Glutamatergic neuron (in vitro differentiated cells): Measurements from ENCODE around the gene EDNRB. TPM values are rescaled to one million over a fixed set of nuclear protein-coding genes. Genes with fewer than 3 reads are reported as not detected.

Source experiments
- DNase-seq: peaks from one replicate; pipeline ENCODE4 v3.0.0; 2022
- H3K27ac Mint-ChIP-seq: one replicate; pipeline ENCODE4 v1.8.0; 2020; ENCODE audit warnings: mild to moderate bottlenecking, mixed read lengths, inconsistent platforms; ENCODE audit not compliant: unreplicated experiment
- H3K27me3 Mint-ChIP-seq: one replicate; pipeline ENCODE4 v1.8.0; 2020; ENCODE audit warnings: mild to moderate bottlenecking, moderate library complexity, mixed read lengths, inconsistent platforms; ENCODE audit not compliant: unreplicated experiment
- H3K36me3 Mint-ChIP-seq: one replicate; pipeline ENCODE4 v1.8.0; 2020; ENCODE audit warnings: mild to moderate bottlenecking, mixed read lengths, inconsistent platforms; ENCODE audit not compliant: unreplicated experiment
- H3K4me1 Mint-ChIP-seq: one replicate; pipeline ENCODE4 v1.8.0; 2020; ENCODE audit warnings: mild to moderate bottlenecking, low read depth, mixed read lengths, inconsistent platforms; ENCODE audit not compliant: unreplicated experiment
- H3K4me3 Mint-ChIP-seq: one replicate; pipeline ENCODE4 v1.8.0; 2020; ENCODE audit warnings: mild to moderate bottlenecking, mixed read lengths, inconsistent platforms; ENCODE audit not compliant: unreplicated experiment
- H3K9me3 Mint-ChIP-seq: one replicate; pipeline ENCODE4 v1.8.0; 2020; ENCODE audit warnings: mild to moderate bottlenecking, moderate library complexity, mixed read lengths, inconsistent platforms; ENCODE audit not compliant: unreplicated experiment
- CTCF ChIP-seq: fragments of 200-600 bp; sonication (generic); IDR thresholded peaks from one replicate; pipeline ENCODE4 v1.5.0; 2021; ENCODE audit not compliant: partially characterized antibody, unreplicated experiment
- total RNA-seq: library from RNA; stranded (reverse); fragmentation: NEBNext Ultra II Directional; extraction: Animal tissue kit (Norgen Biotek cat#: 25700); gene quantifications from one replicate; pipeline ENCODE4 v1.2.1, GENCODE V29; 2021; ENCODE audit not compliant: unreplicated experiment

The EDNRB gene
- total RNA-seq, 1 donor from 2014 or later = 0.10 TPM

- H3K4me1 Mint-ChIP-seq = peaks cover 7% of the 10 kb centered on the region
- no peaks in the 10 kb centered on the region for H3K36me3 Mint-ChIP-seq
- DNase-seq = no peak
- no peak overlapping the region for H3K4me3 Mint-ChIP-seq
- peaks cover 2% of the 10 kb centered on the region for H3K27me3 Mint-ChIP-seq
- peaks cover 3% of the 10 kb centered on the region for H3K9me3 Mint-ChIP-seq
- no peak for TF ChIP-seq CTCF
- H3K27ac Mint-ChIP-seq = no peak overlapping the region
Measured at GRCh38 chr13:77908531-77908930, 10.1 kb downstream of the EDNRB start.

- no peak for TF ChIP-seq CTCF
- peaks cover 2% of the 10 kb centered on the region for H3K27me3 Mint-ChIP-seq
- no peak overlapping the region for H3K4me3 Mint-ChIP-seq
- no peak for DNase-seq
- H3K9me3 Mint-ChIP-seq = peaks cover 3% of the 10 kb centered on the region
- H3K36me3 Mint-ChIP-seq = peaks cover 3% of the 10 kb centered on the region
- no peak overlapping the region for H3K27ac Mint-ChIP-seq
- peaks cover 7% of the 10 kb centered on the region for H3K4me1 Mint-ChIP-seq
Measured at GRCh38 chr13:77907666-77908341, 10.8 kb downstream of the EDNRB start.

GRCh38 chr13:77904031-77904430 lies 14.6 kb downstream of the EDNRB start:
- H3K4me1 Mint-ChIP-seq = peaks cover 7% of the 10 kb centered on the region
- peaks cover 4% of the 10 kb centered on the region for H3K27me3 Mint-ChIP-seq
- no peak for DNase-seq
- H3K27ac Mint-ChIP-seq = no peak overlapping the region
- TF ChIP-seq CTCF = no peak
- no peak overlapping the region for H3K4me3 Mint-ChIP-seq
- H3K9me3 Mint-ChIP-seq = peaks cover 5% of the 10 kb centered on the region
- peaks cover 10% of the 10 kb centered on the region for H3K36me3 Mint-ChIP-seq

GRCh38 chr13:77903435-77903834 lies 15.2 kb downstream of the EDNRB start:
- H3K27me3 Mint-ChIP-seq = peaks cover 4% of the 10 kb centered on the region

More at GRCh38 chr13:77903435-77903834, 15.2 kb downstream of the EDNRB start:
- TF ChIP-seq CTCF = no peak
- Mint-ChIP-seq H3K4me3 (no peak overlapping the region), H3K36me3 (peaks cover 10% of the 10 kb centered on the region), H3K27ac (no peak overlapping the region), H3K9me3 (peaks cover 5% of the 10 kb centered on the region), H3K4me1 (peaks cover 7% of the 10 kb centered on the region)
- DNase-seq = no peak
